Caco-2 (cell line): Measurements from ENCODE around the gene UBE2E2. TPM values are rescaled to one million over a fixed set of nuclear protein-coding genes. Genes with fewer than 3 reads are reported as not detected.

ENCODE experiments used
- BruUV-seq: library from RNA; stranded (reverse); fragments of 400-500 nt; replicated peaks from 2 replicates; lab custom pipeline; 2021; lab: Mats Ljungman, UMichigan
- CTCF ChIA-PET: fragments of 300-600 bp; sonication (Branson Sonifier 250); formaldehyde crosslinking; loops from one replicate; lab custom pipeline; 2022; ENCODE audit warnings: antibody characterized with exemption; lab: Charles Lee
- POLR2A ChIA-PET: fragments of 300-600 bp; sonication (Branson Sonifier 250); formaldehyde crosslinking; loops from one replicate; lab custom pipeline; 2022; ENCODE audit warnings: antibody characterized with exemption; lab: Charles Lee
- DNase-seq, 2 experiments: peaks; one replicate each; pipeline versions ENCODE4 v3.0.0 to v3.0.0-alpha.2; 2020 to 2022
- H3K27me3 ChIP-seq: replicated peaks from 2 replicates; pipeline ENCODE4 v1.6.0; 2011; ENCODE audit warnings: low read length; ENCODE audit not compliant: control insufficient read depth, insufficient read depth
- H3K36me3 ChIP-seq: 2 replicates; pipeline ENCODE4 v1.5.1; 2011; ENCODE audit warnings: low read length; ENCODE audit not compliant: control insufficient read depth, insufficient read depth
- H3K4me1 ChIP-seq: fragments of 250-450 bp; sonication (Bioruptor Pico); 2 replicates; pipeline ENCODE4 v1.5.1; 2020; ENCODE audit warnings: mild to moderate bottlenecking
- H3K4me3 ChIP-seq: 2 replicates; pipeline ENCODE4 v1.5.1; 2011; ENCODE audit warnings: low read depth, mild to moderate bottlenecking, control low read depth, low read length
- H3K9me3 ChIP-seq: fragments of 250-450 bp; sonication (Bioruptor Pico); 2 replicates; pipeline ENCODE4 v1.5.1; 2020; ENCODE audit warnings: mild to moderate bottlenecking, moderate library complexity
- H3K27ac Mint-ChIP-seq: one replicate; pipeline ENCODE4 v1.8.0; 2022; ENCODE audit warnings: mixed read lengths; ENCODE audit not compliant: unreplicated experiment
- H3K27me3 Mint-ChIP-seq: one replicate; pipeline ENCODE4 v1.8.0; 2022; ENCODE audit warnings: mixed read lengths; ENCODE audit not compliant: insufficient read depth, unreplicated experiment
- H3K36me3 Mint-ChIP-seq: one replicate; pipeline ENCODE4 v1.8.0; 2022; ENCODE audit warnings: mild to moderate bottlenecking, mixed read lengths; ENCODE audit not compliant: insufficient read depth, unreplicated experiment
- H3K4me1 Mint-ChIP-seq: one replicate; pipeline ENCODE4 v1.8.0; 2022; ENCODE audit warnings: low read depth, mixed read lengths; ENCODE audit not compliant: unreplicated experiment
- H3K4me3 Mint-ChIP-seq: one replicate; pipeline ENCODE4 v1.8.0; 2022; ENCODE audit warnings: mild to moderate bottlenecking, moderate library complexity, mixed read lengths; ENCODE audit not compliant: unreplicated experiment
- H3K9me3 Mint-ChIP-seq: one replicate; pipeline ENCODE4 v1.8.0; 2022; ENCODE audit warnings: mixed read lengths; ENCODE audit not compliant: unreplicated experiment
- CTCF ChIP-seq, 2 experiments: fragments of 200-600 bp in 1 of 2; IDR thresholded peaks; 1 replicate in 1 of 2; 2 replicates in 1 of 2; pipeline versions ENCODE4 v1.5.1 to v1.8.0; 2011 to 2022; ENCODE audit warnings: antibody characterized with exemption in 1 of 2, control low read depth in 1 of 2, inconsistent platforms in 1 of 2, low read depth in 1 of 2, low read length in 1 of 2, mild to moderate bottlenecking in 1 of 2, moderate library complexity in 1 of 2; ENCODE audit not compliant: insufficient read depth in 1 of 2, severe bottlenecking in 1 of 2, unreplicated experiment in 1 of 2
- intact Hi-C: fragments of 100-400 bp; cut with micrococcal nuclease; formaldehyde crosslinking; loops from one replicate; pipeline ENCODE4 v1.10.0; 2022; ENCODE audit not compliant: unreplicated experiment
- total RNA-seq: library from RNA; stranded (reverse); gene quantifications from 2 replicates; pipeline ENCODE4 v1.2.3, GENCODE V29; 2022

The UBE2E2 gene
- total RNA-seq, 1 experiment from 2014 or later, result 83.8 TPM

GRCh38 chr3:23253214-23253613 lies 50.1 kb downstream of the UBE2E2 start:
- no peak for TF ChIP-seq CTCF (IDR thresholded peaks at IDR 0.05; ENCODE audit: insufficient read depth in 1 of 2, low read depth in 1 of 2, low read length in 1 of 2, severe bottlenecking in 1 of 2, unreplicated experiment in 1 of 2)
- no peak overlapping the region for H3K4me3 Mint-ChIP-seq
- Histone ChIP-seq H3K36me3 (no peaks in the 10 kb centered on the region), H3K27me3 (no peaks in the 10 kb centered on the region), H3K9me3 (no peaks in the 10 kb centered on the region), H3K4me1 (peaks cover 14% of the 10 kb centered on the region), H3K4me3 (no peak overlapping the region)
- CTCF ChIA-PET, result no interaction called here
- POLR2A ChIA-PET, result no interaction called here
- no peaks in the 10 kb centered on the region for H3K9me3 Mint-ChIP-seq
- no peaks in the 10 kb centered on the region for H3K36me3 Mint-ChIP-seq
- no peak for DNase-seq
- H3K27me3 Mint-ChIP-seq, result no peaks in the 10 kb centered on the region
- peaks cover 21% of the 10 kb centered on the region for H3K4me1 Mint-ChIP-seq
- no peak overlapping the region for H3K27ac Mint-ChIP-seq
- no TSS peak for BruUV-seq
- intact Hi-C loops, result no loop called here

GRCh38 chr3:23254282-23254681 lies 51.2 kb downstream of the UBE2E2 start:
- no peak overlapping the region for H3K27ac Mint-ChIP-seq
- no peaks in the 10 kb centered on the region for H3K36me3 ChIP-seq
- H3K4me3 Mint-ChIP-seq, result no peak overlapping the region
- POLR2A ChIA-PET, result no interaction called here
- no peaks in the 10 kb centered on the region for H3K36me3 Mint-ChIP-seq
- peak in 1 of 2 experiments; percentile 12 for DNase-seq
- H3K27me3 Mint-ChIP-seq, result no peaks in the 10 kb centered on the region
- intact Hi-C loops, result no loop called here
- BruUV-seq, result no TSS peak
- H3K9me3 ChIP-seq, result no peaks in the 10 kb centered on the region
- H3K4me3 ChIP-seq, result no peak overlapping the region
- H3K9me3 Mint-ChIP-seq, result no peaks in the 10 kb centered on the region
- no peak for TF ChIP-seq CTCF (IDR thresholded peaks at IDR 0.05; ENCODE audit: insufficient read depth in 1 of 2, low read depth in 1 of 2, low read length in 1 of 2, severe bottlenecking in 1 of 2, unreplicated experiment in 1 of 2)
- peaks cover 14% of the 10 kb centered on the region for H3K4me1 ChIP-seq
- H3K27me3 ChIP-seq, result no peaks in the 10 kb centered on the region
- CTCF ChIA-PET, result no interaction called here
- H3K4me1 Mint-ChIP-seq, result peaks cover 22% of the 10 kb centered on the region

- Mint-ChIP-seq H3K36me3 (no peaks in the 10 kb centered on the region), H3K4me1 (peaks cover 22% of the 10 kb centered on the region), H3K9me3 (no peaks in the 10 kb centered on the region), H3K27me3 (no peaks in the 10 kb centered on the region), H3K27ac (no peak overlapping the region), H3K4me3 (no peak overlapping the region)
- Histone ChIP-seq H3K36me3 (no peaks in the 10 kb centered on the region), H3K4me3 (no peak overlapping the region), H3K9me3 (no peaks in the 10 kb centered on the region), H3K4me1 (peaks cover 14% of the 10 kb centered on the region), H3K27me3 (no peaks in the 10 kb centered on the region)
- no peak for TF ChIP-seq CTCF (IDR thresholded peaks at IDR 0.05; ENCODE audit: insufficient read depth in 1 of 2, low read depth in 1 of 2, low read length in 1 of 2, severe bottlenecking in 1 of 2, unreplicated experiment in 1 of 2)
- no TSS peak for BruUV-seq
- POLR2A ChIA-PET, result no interaction called here
- CTCF ChIA-PET, result no interaction called here
- intact Hi-C loops, result no loop called here
- DNase-seq, result no peak
Measured at GRCh38 chr3:23254835-23255234, 51.7 kb downstream of the UBE2E2 start.
